ENCODE measurements around the gene RALGAPA2.

Gene RALGAPA2

DNA sequence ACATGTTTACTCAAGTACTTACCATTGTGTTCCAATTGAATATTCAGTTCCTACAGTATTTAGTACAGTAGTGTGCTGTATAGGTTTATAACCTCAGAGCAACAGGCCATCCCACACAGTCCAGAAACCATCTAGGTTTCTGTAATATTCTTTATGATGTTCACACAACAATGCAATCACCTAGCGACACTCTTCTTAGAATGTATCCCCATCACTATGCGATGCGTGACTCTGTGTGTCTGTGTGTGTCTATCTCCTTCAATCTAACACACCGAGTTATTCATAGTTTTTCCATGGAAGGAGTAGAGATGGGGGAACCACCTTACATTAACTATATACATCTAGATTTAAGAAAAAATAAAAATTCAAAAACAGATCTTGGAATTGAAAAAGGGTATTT, 182.8 kb downstream of the RALGAPA2 start:
- DNase-seq: no peak

DNA sequence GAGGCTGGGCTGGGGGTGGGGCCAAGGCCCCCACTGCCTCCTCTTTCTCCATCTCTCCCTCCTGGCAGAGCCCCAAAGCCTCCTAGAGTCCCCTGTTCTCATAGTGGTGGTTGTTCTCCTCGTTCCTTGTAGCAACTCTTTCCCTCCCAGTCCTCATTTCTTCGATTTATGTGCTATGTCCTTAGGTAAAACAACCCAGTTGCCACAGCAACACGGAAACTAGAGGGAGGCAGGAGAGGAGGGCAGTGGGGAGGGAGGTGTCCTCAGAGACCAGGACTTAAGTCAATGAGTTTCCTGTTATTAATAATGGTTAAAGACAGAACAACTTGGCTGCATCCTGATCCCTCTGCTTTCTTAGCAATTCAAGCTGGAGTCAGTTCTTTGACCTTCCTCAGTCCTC, 183.6 kb downstream of the RALGAPA2 start:
- no peak for DNase-seq

DNA sequence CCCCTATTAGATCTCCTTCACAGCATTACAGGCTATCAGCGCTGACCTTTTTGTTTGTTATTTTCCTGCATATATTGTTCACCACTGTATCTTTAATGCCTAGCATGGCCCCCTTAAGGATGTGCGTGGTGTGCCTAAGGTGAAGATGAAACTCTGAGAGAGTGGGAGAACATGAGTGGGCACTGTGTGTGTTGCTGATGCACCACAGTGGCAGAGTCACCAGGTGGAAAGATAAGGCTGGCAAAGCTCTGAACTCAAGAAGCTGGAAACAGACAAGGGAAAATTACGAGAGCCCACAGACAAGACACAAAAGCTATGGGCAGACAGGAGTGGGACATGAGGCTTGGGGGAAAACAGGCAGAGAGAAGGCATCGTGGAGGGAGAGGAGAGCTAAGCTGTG, 184.8 kb downstream of the RALGAPA2 start:
- no peak for DNase-seq

- no peak for DNase-seq
These were observed 186.7 kb downstream of the RALGAPA2 start for GRCh38 chr20:20525756-20526155.

- DNase-seq: no peak
These were observed 187.2 kb downstream of the RALGAPA2 start for GRCh38 chr20:20525214-20525613.

GRCh38 chr20:20524756-20525155, 187.7 kb downstream of the RALGAPA2 start:
- DNase-seq: no peak

DNA sequence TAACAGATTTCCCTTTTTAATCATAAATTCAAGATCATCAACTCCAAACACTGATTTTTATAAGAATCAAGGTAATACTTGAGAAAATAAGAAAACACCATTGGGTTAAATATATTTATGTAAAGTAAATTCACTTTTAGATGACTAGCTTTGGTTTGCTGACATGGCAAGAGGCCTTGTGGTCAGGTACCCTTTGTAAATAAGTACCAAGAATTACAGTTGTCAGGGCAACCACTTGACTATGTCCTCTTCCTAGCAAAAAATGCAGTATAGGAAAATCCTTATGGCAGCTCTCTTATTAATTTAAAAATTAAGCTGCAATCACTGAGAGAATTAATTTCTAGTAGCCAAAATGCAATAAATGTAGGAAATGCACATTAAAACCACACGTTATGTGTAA, 190.7 kb downstream of the RALGAPA2 start:
- no peak for DNase-seq

DNA sequence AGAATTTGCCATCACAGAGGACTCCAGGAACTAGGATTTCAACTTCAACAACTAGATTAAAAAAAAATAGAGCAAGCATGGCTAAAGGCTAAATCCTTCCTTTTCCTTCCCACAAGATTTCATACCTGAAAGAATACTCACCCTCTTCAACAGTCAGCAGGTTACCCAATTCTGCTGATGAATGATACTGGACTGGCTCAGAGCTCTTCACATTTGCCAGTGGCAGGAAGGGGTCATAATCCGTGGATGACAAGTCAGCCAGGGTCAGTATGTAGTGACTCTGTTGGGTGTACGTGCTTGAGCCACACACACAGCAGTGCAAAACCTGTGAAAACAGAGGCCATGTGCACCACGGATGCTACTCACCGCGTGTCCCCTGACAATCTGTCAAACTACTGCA, 191.7 kb downstream of the RALGAPA2 start:
- no peak for DNase-seq

GRCh38 chr20:20519269-20519668, 193.2 kb downstream of the RALGAPA2 start:
- DNase-seq: no peak

GRCh38 chr20:20518263-20518662, 194.2 kb downstream of the RALGAPA2 start:
- DNase-seq: no peak

GRCh38 chr20:20517296-20517695, 195.1 kb downstream of the RALGAPA2 start:
- no peak for DNase-seq

DNA sequence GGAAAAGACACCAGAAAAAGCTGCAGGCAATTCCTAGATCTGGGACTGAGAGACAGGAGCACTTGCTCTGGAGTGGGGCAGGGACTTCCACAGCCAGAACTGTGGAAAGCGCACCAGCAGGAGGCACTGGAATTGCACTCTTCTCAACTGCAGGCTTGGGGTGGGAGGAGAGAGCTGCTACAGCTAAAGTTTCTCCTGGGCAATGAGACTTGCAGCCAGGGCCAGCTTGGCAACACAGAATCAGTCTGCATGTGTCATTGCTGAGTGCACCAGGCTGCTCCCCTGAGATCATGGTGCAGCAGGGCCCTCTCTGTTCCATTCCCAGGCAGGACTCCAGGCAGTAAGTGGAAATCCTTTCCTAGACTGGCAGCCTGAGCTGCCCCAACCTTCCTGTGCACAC, 198.7 kb downstream of the RALGAPA2 start:
- no peak for DNase-seq

- no peak for DNase-seq
These were observed 206.9 kb downstream of the RALGAPA2 start for GRCh38 chr20:20505554-20505953.

GRCh38 chr20:20503777-20504530, 208.5 kb downstream of the RALGAPA2 start:
- DNase-seq: no peak

DNA sequence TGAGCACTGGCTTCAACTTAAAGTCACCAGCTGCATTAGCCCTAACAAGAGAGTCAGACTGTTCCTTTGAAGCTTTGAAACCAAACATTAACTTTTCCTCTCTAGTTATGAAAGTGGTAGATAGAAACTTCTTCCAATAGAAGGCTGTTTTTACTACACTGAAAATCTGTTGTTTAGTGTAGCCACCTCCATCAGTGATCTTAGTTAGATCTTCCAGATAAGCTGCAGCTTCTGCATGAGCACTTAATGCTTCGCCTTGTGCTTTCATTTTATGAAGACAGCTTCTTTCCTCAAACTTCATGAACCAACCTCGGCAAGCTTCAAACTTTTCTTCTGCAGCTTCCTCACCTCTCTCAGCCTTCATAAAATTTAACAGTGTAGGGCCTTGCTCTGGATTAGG, 211.3 kb downstream of the RALGAPA2 start:
- no peak for DNase-seq

DNA sequence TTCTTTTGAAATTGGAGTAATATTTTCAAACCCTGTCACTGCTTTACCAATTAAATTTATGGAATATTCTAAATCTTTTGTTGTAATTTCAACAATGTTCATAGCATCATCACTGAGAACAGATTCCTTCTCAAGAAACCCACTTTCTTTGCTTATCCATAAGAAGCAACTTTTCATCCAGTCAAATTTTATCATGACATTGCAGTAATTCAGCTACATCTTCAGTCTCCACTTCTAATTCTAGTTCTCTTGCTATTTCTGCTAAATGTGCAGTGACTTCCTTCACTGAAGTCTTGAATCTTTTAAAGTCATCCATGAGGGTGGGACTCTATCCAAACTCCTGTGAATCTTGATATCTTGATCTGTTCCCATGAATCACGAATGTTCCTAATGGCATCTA, 212.1 kb downstream of the RALGAPA2 start:
- no peak for DNase-seq

GRCh38 chr20:20499439-20499838, 213.0 kb downstream of the RALGAPA2 start:
- no peak for DNase-seq

- no peak for DNase-seq
These were observed 214.2 kb downstream of the RALGAPA2 start for GRCh38 chr20:20498076-20498861.

GRCh38 chr20:20497242-20497978, 215.0 kb downstream of the RALGAPA2 start:
- no peak for DNase-seq

DNA sequence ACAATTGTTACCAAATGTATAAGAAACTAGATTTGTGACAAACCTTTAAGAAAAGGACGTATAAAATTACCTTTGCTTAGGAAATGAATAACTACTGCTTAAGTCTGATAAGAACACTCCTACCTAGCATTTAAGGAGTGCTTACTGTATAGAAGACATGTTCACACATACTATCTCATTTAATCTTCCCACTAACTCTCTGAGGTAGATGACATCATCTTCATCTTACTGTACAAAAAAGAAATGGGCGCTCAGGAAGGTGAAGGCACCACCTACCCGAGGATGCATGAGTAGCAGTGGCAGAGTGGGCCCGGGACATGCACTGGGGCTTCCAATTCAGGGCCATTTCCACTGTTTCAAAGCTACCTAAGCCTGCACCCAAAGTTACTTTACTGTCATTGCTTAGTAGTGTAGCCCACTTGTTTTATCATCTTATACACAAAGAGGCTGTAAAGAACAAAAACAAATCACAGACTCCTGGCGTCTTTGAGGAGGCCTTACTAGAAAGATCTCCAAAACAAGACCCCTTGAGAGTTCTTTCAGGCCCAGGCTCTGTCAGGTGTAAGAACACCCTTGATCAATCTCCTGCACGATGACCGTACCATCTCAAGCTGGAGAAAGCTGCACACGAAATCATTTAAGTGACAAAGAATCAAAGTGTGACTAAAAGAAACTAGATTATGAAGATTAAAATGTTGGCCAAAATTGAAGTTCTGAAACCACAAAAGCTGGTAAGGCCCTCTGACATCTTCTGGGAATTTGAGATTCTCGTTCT, 216.5 kb downstream of the RALGAPA2 start:
- no peak for DNase-seq

- DNase-seq: no peak
These were observed 218.7 kb downstream of the RALGAPA2 start for GRCh38 chr20:20493701-20494100.

DNA sequence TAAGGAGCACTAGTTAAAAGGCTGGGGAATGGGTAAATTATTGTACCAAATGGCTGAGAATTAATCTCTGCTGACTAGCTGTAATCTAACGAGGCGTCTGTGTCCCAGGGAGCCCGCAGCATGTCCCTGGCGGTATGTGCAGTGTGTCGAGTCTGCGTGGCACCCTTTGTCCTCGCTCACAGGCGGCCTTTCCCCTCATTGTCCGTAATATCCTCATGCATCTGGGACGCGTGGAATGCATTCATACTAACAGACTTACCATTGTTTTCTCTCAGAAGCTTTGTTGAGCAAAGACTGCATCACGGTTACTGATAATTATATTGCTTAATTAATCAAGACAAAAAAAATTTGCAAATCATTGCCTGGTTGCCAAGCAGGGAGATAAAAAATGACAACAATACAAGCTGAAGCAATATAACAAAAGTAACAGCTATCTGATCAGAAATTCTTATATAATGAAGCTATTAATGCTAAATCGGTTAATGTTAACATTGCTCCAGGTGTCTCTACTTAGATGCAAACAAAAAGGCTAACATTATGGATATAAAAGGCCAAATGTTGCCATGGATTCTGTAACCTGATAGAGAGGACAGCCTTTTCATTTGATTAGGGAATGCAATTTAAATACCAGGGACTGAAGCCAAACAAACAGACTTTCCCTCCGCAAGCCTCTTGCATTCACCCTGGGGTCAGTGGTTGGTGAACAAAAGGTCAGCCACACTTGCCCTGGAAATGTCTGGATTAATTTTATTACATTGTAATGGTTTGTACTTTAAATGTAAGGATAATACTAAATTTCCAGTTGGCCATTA, 219.7 kb downstream of the RALGAPA2 start:
- no peak for DNase-seq

Data from left hindlimb (tissue), 1 donor.